ENCODE data around the gene HOTAIR.

The HOTAIR gene

DNA sequence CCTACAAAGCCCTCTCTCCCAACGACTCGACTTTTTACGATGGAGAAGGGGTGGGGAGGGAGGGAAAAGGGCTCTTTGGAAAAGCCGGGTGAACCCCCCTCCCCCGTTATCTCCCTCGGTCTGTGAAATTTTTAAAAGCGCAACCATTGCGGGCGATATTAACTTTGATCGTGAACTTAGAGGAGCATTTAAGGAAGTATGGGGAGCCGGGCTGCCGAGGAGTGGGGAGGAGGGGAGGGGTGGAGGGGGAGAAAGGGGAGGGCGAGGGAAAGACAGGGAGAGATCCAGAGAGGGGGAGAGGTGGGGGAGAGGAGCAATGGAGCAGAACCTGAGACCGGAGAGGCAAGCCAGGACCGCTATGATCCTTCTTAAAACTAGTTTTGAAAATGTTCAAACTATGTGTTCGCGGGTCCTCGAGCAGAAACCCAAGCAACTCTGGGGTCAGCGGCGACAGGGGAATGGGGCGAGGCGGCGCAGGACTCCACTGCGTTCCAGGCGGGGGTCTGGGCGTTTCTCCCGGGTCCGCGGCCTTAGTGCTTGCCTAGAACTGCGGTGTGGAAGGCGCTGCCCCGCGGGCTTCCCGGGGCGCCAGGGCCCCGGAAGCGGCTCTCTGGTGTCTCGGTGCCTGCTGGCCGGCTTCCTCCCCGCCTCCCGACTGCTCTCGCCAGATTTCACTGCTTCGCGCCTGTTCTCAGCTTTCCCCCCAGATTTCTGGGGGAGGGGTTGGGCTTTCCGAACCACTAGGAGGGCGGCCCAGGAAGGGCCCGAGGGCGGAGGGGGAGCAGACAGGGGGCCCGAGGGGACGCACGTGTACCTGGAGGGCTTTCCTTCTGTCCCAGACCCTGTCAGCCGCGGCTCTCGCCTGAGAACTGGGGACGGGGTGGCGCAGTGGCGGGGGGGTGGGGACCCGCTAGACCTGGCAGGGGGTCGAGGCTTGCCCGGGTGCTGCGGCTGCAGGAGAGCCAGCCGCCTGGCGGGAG is at the start of gene HOTAIR:
Gene HOTAIR (minus strand): TSS at position 871 of the 980 bp plus-strand sequence.
- no peak for DNase-seq (ENCODE audit: low read depth)

DNA sequence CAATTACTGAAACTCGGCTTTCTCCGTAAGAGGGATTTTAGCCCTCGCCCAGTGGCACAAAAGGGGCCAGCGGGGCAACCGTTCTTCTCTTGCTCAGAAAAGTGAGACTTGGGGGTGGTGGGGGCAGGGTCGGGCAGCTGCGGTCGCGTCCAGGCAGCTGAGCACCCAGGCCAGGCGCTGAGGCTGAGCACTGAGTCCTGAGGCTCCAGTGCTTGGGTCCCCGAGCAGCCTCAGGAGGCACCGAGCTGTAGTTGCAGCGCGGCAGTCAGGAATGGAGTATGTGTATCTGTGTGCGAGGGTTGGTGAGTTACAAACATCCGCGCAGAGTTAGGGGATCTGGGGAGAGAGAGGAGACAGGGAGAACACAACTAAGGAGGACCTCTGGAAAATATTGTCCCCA is 49.4 kb upstream of the HOTAIR start:
- DNase-seq (ENCODE audit: low read depth) = no peak

DNA sequence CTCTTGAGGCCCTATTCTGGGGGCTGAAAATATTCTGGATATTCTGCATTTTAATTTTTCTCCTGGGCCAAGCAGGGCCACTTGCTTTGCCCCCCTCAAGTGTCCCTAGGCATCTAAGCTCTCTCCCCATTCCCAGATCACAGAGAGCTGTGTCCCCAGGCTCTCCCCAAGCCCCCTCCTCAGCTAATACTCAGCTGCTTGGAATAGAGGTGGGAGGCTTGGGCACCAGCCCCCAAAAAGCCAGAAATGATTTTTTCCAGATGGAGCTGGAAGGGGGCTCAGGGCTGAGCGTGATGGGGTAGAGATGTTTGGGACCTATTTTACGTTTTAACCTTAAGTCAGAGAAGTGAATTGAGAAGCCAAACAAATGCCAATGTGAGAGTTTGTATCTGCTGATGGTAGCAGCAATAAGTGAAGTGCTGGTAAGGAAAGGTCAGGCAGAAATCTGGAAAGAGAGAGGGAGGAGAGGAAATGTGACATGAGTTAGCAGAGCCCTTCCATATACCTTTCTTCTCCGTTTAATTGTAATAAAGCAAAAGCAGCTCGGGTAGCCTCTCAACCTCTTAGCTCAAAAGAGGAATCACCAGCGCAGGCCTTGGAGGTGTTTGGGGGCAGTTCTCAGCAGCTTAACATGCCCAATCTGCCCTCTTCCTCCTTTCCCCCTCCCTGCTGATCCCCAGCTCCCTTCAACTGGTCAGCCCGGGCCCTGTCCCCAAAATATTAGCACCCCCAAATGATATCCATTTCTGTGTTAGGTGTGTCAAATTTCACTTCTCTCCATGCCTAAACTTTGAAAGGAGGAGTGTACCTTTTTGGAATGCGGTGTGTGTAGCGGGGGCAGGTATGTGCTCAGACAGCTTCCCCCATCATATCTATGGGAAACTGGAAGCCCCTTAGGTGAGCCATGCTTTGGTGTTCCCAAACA is 48.5 kb upstream of the HOTAIR start:
- DNase-seq (ENCODE audit: low read depth) = no peak

DNA sequence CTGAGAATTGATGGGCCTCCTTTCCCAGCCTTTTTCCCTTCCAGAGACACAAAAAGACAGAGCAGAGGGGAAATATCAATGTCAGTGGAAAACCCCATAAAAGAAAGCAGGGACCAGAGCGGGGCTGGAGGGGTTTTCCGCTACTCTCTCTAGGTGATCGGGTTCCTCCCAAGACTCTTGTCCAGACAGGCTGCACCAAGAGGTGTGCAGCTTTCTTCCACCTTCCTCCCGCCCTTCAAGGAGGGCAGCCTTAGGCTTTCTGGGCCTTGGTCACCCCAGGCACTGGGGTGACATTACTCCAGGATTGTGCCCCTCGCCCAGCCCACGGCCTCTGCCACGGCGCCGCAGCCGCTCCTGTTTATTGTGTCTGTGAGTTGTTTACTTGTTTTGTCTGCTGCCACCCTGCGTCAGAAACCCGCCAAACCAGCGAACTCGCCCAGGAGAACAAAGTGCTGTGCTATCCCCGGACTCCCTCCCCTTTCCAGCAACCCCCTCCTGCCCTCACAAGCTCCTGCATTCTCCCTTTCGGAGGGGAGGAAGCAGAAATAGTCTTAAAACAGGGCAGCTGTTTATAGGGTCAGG is 46.8 kb upstream of the HOTAIR start:
- no peak for DNase-seq (ENCODE audit: low read depth)

GRCh38 chr12:54020591-54021405 is 46.0 kb upstream of the HOTAIR start:
- DNase-seq (ENCODE audit: low read depth) = no peak

GRCh38 chr12:54019924-54020590 is 45.3 kb upstream of the HOTAIR start:
- DNase-seq (ENCODE audit: low read depth) = no peak

DNA sequence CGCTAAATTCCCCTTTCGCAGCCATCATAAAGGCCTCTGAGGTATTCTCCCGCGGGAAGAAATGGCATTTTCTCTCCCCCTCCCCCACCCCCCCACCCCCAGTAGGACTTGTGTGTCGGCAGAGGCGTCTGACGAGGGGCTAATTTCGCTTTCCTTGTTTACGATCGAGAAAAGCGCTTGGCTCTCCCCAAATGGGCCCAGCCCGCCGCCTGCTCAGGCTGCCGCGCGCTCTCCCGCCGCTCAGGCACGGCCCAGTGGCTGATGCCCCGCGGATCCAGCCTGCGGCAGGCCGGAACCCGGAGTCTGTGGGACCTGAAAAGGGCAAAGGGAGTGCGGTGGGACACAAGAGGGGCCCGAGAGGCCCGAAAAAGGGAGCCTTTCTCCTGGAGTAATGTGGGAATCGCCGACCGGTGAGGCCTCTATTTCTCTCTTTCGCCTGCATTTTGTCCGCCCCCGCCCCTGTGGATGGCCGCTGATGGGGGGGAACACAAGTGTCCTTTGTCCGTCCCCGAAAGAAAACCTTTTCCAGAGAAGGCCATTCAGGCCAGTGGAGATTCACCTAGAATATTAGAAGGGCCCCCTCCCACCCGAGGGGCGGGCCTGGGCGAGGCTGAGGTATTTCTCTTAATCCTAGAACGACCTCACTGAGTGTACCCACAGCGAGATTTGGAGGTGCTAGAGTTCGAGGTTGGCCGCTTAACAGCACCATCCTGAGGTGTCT is 44.5 kb upstream of the HOTAIR start:
- no peak for DNase-seq (ENCODE audit: low read depth)

DNA sequence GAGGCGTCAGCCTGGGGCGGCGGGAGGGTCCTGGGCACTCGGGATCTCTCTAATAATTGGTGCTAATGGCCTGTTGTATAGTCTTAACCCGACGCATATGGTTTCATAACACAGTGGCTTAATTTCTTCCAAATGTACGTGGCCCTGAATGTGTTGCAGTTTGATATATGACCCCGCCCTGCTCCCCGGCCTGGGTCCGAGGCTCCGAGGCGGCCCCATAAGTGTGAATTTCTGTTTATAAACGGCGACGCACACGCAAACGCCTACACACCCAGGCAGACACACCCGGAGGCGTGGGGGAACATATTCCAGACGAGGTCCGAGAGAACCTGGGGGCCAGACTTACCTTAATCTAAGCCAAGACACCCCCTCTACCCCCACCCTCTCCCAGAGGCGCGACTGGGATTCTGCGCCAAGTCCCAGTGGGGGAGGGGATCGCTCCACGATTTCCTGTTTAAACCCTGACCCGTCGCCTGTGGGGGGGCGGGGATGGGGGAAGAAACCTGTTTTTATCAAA is 43.8 kb upstream of the HOTAIR start:
- no peak for DNase-seq (ENCODE audit: low read depth)

GRCh38 chr12:54017878-54018467 is 43.2 kb upstream of the HOTAIR start:
- DNase-seq (ENCODE audit: low read depth) = peak; percentile 64

GRCh38 chr12:54017027-54017788 is 42.5 kb upstream of the HOTAIR start:
- DNase-seq (ENCODE audit: low read depth) = no peak

GRCh38 chr12:54016478-54016964 is 41.8 kb upstream of the HOTAIR start:
- DNase-seq (ENCODE audit: low read depth) = no peak

DNA sequence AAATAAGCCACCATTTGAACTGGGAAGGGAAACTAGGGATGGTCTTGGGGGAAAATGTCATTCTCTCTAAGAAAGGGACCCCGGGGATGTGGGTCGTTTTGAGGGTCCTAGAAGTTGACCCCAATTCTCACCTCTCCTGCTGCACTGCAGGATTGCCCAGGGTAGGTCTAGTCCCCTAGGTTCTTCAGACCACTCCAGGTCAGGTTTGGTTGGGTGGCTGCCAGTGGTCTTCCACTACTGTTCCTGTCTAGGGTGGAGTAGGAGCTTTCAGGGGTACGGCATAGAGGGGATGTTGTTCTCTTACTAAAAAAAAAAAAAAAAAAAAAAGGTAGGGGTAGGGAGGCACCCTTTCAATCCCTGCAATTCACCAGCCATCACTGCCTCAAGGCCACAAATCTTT is 41.3 kb upstream of the HOTAIR start:
- no peak for DNase-seq (ENCODE audit: low read depth)

GRCh38 chr12:54015018-54015931 is 40.5 kb upstream of the HOTAIR start:
- no peak for DNase-seq (ENCODE audit: low read depth)

- DNase-seq (ENCODE audit: low read depth) = no peak
Measured at GRCh38 chr12:54014377-54015017, 39.7 kb upstream of the HOTAIR start.

GRCh38 chr12:54012631-54013409 is 38.1 kb upstream of the HOTAIR start:
- DNase-seq (ENCODE audit: low read depth) = no peak

Data from stimulated activated CD8-positive, alpha-beta memory T cell treated with anti-CD3 and anti-CD28 coated beads, Interleukin-4, amount 100 ng/mL, for 24 hours (primary cell).